K562 (cell line): ENCODE data around the gene CDC14A. TPM values are rescaled to one million over a fixed set of nuclear protein-coding genes. Genes with fewer than 3 reads are reported as not detected.
A peak's percentile ranks its signal among the peaks of the same experiment; 100 is the strongest.

ENCODE experiments used
- C11orf30 ChIP-seq: fragments of 450-650 bp; IDR thresholded peaks from 2 replicates; pipeline ENCODE4 v1.6.1; 2016; ENCODE audit warnings: low read depth, mild to moderate bottlenecking
- CREBBP ChIP-seq: IDR thresholded peaks from one replicate; pipeline ENCODE4 v1.6.1; 2012; ENCODE audit warnings: low read depth, mild to moderate bottlenecking, control low read depth, inconsistent platforms, low read length
- ELF4 ChIP-seq: fragments of 450-650 bp; formaldehyde crosslinking; IDR thresholded peaks from 2 replicates; pipeline ENCODE4 v1.4.0; 2022; ENCODE audit warnings: missing genetic modification characterization
- GATAD2B ChIP-seq: fragments of 450-650 bp; IDR thresholded peaks from 2 replicates; pipeline ENCODE4 v1.6.1; 2017; ENCODE audit warnings: mild to moderate bottlenecking, borderline replicate concordance
- HDAC6 ChIP-seq: IDR thresholded peaks from 2 replicates; pipeline ENCODE4 v1.6.1; 2012; ENCODE audit warnings: low read depth, mild to moderate bottlenecking, control low read depth, inconsistent platforms, low read length, moderate library complexity
- ILK ChIP-seq: fragments of 450-650 bp; IDR thresholded peaks from 2 replicates; pipeline ENCODE4 v1.6.1; 2016; ENCODE audit warnings: missing genetic modification characterization, low read depth, mild to moderate bottlenecking, missing compliant biosample characterization, moderate library complexity, borderline replicate concordance
- KLF6 ChIP-seq: fragments of 250-450 bp; sonication (Bioruptor Pico); IDR thresholded peaks from 2 replicates; pipeline ENCODE4 v1.4.0; 2020; ENCODE audit warnings: mild to moderate bottlenecking, moderate library complexity, borderline replicate concordance
- NEUROD1 ChIP-seq: fragments of 150-350 bp; IDR thresholded peaks from 2 replicates; pipeline ENCODE4 v1.6.1; 2014; ENCODE audit warnings: borderline replicate concordance, low read length, low read depth; ENCODE audit not compliant: partially characterized antibody
- NFYB ChIP-seq: IDR thresholded peaks from 2 replicates; pipeline ENCODE4 v1.6.1; 2011; ENCODE audit warnings: mild to moderate bottlenecking, moderate library complexity; ENCODE audit not compliant: insufficient read length; ENCODE audit errors: extremely low read depth
- RBM25 ChIP-seq: fragments of 200-400 bp; formaldehyde crosslinking; IDR thresholded peaks from 2 replicates; pipeline ENCODE4 v1.6.1; 2018; ENCODE audit warnings: low read length, low read depth, moderate library complexity; ENCODE audit not compliant: severe bottlenecking
- RFX5 ChIP-seq: IDR thresholded peaks from 2 replicates; pipeline ENCODE4 v1.6.1; 2011; ENCODE audit warnings: low read depth, mild to moderate bottlenecking, improper control_type of control experiment, low read length
- RNF2 ChIP-seq: sonication (generic); IDR thresholded peaks from 2 replicates; pipeline ENCODE4 v1.6.1; 2016
- RREB1 ChIP-seq: fragments of 250-450 bp; sonication (Bioruptor Pico); IDR thresholded peaks from 2 replicates; pipeline ENCODE4 v1.4.0; 2020
- SMARCC2 ChIP-seq: fragments of 450-650 bp; IDR thresholded peaks from 2 replicates; pipeline ENCODE4 v1.6.1; 2017; ENCODE audit warnings: antibody characterized with exemption, moderate library complexity, mild to moderate bottlenecking, low read depth
- SNIP1 ChIP-seq: fragments of 450-650 bp; IDR thresholded peaks from 2 replicates; pipeline ENCODE4 v1.7.1; 2017; ENCODE audit warnings: low read depth, mild to moderate bottlenecking
- SP2 ChIP-seq: IDR thresholded peaks from 2 replicates; pipeline ENCODE4 v1.6.1; 2011; ENCODE audit warnings: mild to moderate bottlenecking, low read depth, low read length, moderate library complexity; ENCODE audit not compliant: poor library complexity, severe bottlenecking; ENCODE audit errors: extremely low read depth
- STAT5B ChIP-seq: fragments of 250-450 bp; sonication (Bioruptor Pico); IDR thresholded peaks from 2 replicates; pipeline ENCODE4 v1.8.0; 2021; ENCODE audit warnings: mild to moderate bottlenecking, inconsistent platforms
- XRCC4 ChIP-seq: IDR thresholded peaks from one replicate; pipeline ENCODE4 v1.6.1; 2011; ENCODE audit not compliant: insufficient read depth, insufficient read length; ENCODE audit errors: extremely low read depth
- ZNF224 ChIP-seq: sonication (generic); formaldehyde crosslinking; IDR thresholded peaks from 2 replicates; pipeline ENCODE4 v1.8.0; 2022; ENCODE audit warnings: mild to moderate bottlenecking, missing genetic modification reagents
- ZNF75A ChIP-seq: fragments of 450-650 bp; formaldehyde crosslinking; IDR thresholded peaks from 2 replicates; pipeline ENCODE4 v1.4.0; 2020; ENCODE audit warnings: mild to moderate bottlenecking
- polyA plus RNA-seq, 8 experiments: library from polyadenylated mRNA; depleted of rRNA in 4 of 8; stranded (reverse) in 5 of 8; unstranded in 3 of 8; fragments of >200 nt; fragmentation: Nextera tagmentation in 2 of 8; fragmentation: Illumina TruSeq in 1 of 8; extraction: Ambion mirVana in 2 of 8; extraction: Trizol in 1 of 8; gene quantifications; 2 replicates each; pipeline versions ENCODE4 v1.2.1 to v1.2.3, GENCODE V29; 2011 to 2014; ENCODE audit warnings: inconsistent platforms in 1 of 8, missing spikeins in 1 of 8
- total RNA-seq, 7 experiments: library from RNA; depleted of rRNA in 6 of 7; stranded (reverse); fragments of >200 nt in 6 of 7; fragmentation: Illumina TruSeq in 2 of 7; extraction: Trizol in 2 of 7; gene quantifications; 2 replicates each; pipeline versions ENCODE4 v1.2.1 to v1.2.3, GENCODE V29; 2011 to 2021; ENCODE audit warnings: low replicate concordance in 1 of 7
- TF ChIP-seq, protein P1 (sequence below): fragments of 250-450 bp; sonication (Bioruptor Pico); IDR thresholded peaks from 2 replicates; pipeline ENCODE4 v1.5.0; 2022; ENCODE audit warnings: mild to moderate bottlenecking

CDC14A gene
- total and polyA plus RNA-seq, 9 of the 15 experiments (the other 6 are each of a cell fraction or from before 2014, with no cell fraction given), result 17.0 to 74.3 (median 33.4) TPM

DNA sequence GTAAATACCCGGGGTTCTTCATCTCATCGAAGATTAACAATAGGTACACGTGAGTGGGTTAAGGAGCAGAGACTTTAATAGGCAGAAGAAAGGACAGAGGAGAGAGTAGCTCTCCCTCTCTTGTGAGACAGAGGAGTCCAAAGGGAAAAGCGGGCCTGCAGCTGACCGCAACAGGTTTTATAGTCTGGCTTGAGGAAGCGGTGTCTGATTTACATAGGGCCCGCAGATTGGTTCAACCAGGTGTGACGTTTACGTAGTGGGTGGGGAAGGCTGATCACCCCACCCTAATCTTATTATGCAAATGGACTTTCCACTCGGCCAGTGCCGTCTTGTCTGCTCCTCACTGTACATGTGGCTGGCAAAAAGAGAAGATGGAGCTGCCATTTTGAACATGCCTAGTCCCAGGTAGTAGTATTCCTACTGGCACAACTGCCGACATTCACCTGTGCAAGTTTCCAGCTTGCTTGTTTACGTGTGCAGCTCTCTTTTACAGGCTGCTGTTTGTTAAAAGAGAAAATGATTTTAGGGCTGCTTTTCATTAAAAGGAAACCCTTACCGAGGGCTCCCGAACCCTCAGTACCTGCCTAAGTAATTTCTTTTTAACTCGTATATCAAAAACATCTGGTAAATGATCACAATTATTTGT lies 10.6 kb downstream of the CDC14A start (continued):
- no peak for TF ChIP-seq SMARCC2
- TF ChIP-seq HDAC6, result no peak
- 0 out of 2 replicates have a peak, but pooled peaks have one; percentile 22 for TF ChIP-seq ZNF75A (CRISPR knock-in tag)
- TF ChIP-seq NFYB, result no peak
- TF ChIP-seq SNIP1, result no peak
- no peak for TF ChIP-seq SP2
- peak; percentile 58; the same call in 1 of the 2 replicates for TF ChIP-seq GATAD2B
- no peak for TF ChIP-seq STAT5B (CRISPR knock-in tag)
- TF ChIP-seq XRCC4, result no peak
- no peak for TF ChIP-seq CREBBP
- TF ChIP-seq ILK (tag), result no peak
- no peak for TF ChIP-seq ZNF224 (CRISPR knock-in tag)
- no peak for TF ChIP-seq NEUROD1
- TF ChIP-seq ELF4 (CRISPR knock-in tag), result 0 out of 2 replicates have a peak, but pooled peaks have one; percentile 57
- TF ChIP-seq RREB1 (CRISPR knock-in tag), result no peak
- TF ChIP-seq RBM25, result no peak
- no peak for TF ChIP-seq KLF6 (CRISPR knock-in tag)
- TF ChIP-seq C11orf30, result no peak
- TF ChIP-seq, protein P1, sequence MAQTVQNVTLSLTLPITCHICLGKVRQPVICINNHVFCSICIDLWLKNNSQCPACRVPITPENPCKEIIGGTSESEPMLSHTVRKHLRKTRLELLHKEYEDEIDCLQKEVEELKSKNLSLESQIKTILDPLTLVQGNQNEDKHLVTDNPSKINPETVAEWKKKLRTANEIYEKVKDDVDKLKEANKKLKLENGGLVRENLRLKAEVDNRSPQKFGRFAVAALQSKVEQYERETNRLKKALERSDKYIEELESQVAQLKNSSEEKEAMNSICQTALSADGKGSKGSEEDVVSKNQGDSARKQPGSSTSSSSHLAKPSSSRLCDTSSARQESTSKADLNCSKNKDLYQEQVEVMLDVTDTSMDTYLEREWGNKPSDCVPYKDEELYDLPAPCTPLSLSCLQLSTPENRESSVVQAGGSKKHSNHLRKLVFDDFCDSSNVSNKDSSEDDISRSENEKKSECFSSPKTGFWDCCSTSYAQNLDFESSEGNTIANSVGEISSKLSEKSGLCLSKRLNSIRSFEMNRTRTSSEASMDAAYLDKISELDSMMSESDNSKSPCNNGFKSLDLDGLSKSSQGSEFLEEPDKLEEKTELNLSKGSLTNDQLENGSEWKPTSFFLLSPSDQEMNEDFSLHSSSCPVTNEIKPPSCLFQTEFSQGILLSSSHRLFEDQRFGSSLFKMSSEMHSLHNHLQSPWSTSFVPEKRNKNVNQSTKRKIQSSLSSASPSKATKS (CRISPR knock-in tag), result no peak
- TF ChIP-seq RNF2, result no peak
- TF ChIP-seq RFX5, result peak; percentile 59; the same call in 1 of the 2 replicates
